Measurements from ENCODE around the gene ING1. TPM values are rescaled to one million over a fixed set of nuclear protein-coding genes. Genes with fewer than 3 reads are reported as not detected.

ING1 gene
- total and polyA plus RNA-seq, 2 donors from 2014 or later = 7.8 to 12.4 TPM

DNA sequence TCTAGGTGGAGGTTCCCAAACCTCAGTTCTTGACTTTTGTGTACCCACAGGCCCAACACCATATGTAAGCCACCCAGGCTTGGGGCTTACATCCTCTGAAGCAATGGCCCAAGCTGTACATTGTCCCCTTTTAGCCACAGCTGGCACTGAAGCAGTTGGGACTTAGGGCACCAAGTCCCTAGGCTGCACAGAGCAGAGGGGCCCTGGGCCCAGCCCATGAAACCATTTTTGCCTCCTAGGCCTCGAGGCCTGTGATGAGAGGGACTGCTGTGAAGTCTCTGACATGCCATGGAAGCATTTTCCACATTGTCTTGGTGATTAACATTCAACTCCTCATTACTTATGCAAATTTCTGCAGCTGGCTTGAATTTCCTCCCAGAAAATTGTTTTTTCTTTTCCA lies 30.2 kb downstream of the ING1 start:
- TF ChIP-seq, protein P1, sequence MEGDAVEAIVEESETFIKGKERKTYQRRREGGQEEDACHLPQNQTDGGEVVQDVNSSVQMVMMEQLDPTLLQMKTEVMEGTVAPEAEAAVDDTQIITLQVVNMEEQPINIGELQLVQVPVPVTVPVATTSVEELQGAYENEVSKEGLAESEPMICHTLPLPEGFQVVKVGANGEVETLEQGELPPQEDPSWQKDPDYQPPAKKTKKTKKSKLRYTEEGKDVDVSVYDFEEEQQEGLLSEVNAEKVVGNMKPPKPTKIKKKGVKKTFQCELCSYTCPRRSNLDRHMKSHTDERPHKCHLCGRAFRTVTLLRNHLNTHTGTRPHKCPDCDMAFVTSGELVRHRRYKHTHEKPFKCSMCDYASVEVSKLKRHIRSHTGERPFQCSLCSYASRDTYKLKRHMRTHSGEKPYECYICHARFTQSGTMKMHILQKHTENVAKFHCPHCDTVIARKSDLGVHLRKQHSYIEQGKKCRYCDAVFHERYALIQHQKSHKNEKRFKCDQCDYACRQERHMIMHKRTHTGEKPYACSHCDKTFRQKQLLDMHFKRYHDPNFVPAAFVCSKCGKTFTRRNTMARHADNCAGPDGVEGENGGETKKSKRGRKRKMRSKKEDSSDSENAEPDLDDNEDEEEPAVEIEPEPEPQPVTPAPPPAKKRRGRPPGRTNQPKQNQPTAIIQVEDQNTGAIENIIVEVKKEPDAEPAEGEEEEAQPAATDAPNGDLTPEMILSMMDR (IDR thresholded peaks at IDR 0.05; ENCODE audit: borderline replicate concordance, extremely low read depth, insufficient read depth) = no peak
- intact Hi-C loops (cut with DNase I) = no loop called here
- no peaks in the 10 kb centered on the region for H3K27me3 ChIP-seq (ENCODE audit: control insufficient read depth, insufficient read depth, low read length)
- H3K27ac ChIP-seq (ENCODE audit: low read depth in 2 of 2, low read length in 2 of 2) = no peak overlapping the region
- no peaks in the 10 kb centered on the region for H3K4me1 ChIP-seq (ENCODE audit: control insufficient read depth in 2 of 3, insufficient read depth in 2 of 3, low read depth in 1 of 3, low read length in 3 of 3)
- H3K4me3 ChIP-seq (ENCODE audit: low read length in 3 of 3) = no peak overlapping the region
- FAIRE-seq (no peak), DNase-seq (no peak)
- no peak overlapping the region for H3K9ac ChIP-seq (ENCODE audit: low read length in 3 of 3)
- H3K36me3 ChIP-seq (ENCODE audit: control insufficient read depth in 2 of 3, insufficient read depth in 3 of 3, low read length in 3 of 3) = no peaks in the 10 kb centered on the region
- H3K9me3 ChIP-seq (ENCODE audit: control insufficient read depth in 2 of 3, insufficient read depth in 1 of 3, low read length in 3 of 3) = peaks cover 0 to 3% (median 0%) of the 10 kb centered on the region in 3 donors

DNA sequence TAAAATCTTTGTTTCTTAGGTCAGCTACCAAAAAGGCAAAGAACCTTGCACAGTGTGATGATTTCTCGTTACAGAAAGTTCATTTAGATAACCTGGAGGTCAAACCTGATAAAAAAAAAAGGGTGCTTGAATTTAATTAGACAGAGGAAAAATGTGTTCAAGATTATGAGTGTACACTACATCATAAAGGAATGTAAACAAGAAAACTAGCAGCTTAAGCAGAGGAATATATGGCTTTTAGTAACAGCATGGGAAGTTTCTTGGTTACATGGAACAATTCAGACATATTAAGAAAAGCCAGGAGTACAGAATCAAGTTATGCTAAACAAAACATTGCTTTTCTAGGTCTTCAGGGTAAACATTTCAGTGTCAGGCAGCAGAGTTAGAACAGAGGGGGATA lies 32.9 kb downstream of the ING1 start:
- Histone ChIP-seq H3K27ac (ENCODE audit: low read depth in 2 of 2, low read length in 2 of 2) (no peak overlapping the region), H3K9ac (ENCODE audit: low read length in 3 of 3) (no peak overlapping the region), H3K9me3 (ENCODE audit: control insufficient read depth in 2 of 3, insufficient read depth in 1 of 3, low read length in 3 of 3) (peaks cover 0 to 3% (median 0%) of the 10 kb centered on the region in 3 donors), H3K4me3 (ENCODE audit: low read length in 3 of 3) (no peak overlapping the region), H3K4me1 (ENCODE audit: control insufficient read depth in 2 of 3, insufficient read depth in 2 of 3, low read depth in 1 of 3, low read length in 3 of 3) (no peaks in the 10 kb centered on the region), H3K27me3 (ENCODE audit: control insufficient read depth, insufficient read depth, low read length) (no peaks in the 10 kb centered on the region), H3K36me3 (ENCODE audit: control insufficient read depth in 2 of 3, insufficient read depth in 3 of 3, low read length in 3 of 3) (no peaks in the 10 kb centered on the region)
- FAIRE-seq (no peak), DNase-seq (peak in 2 of 5 donors; percentile 49 to 54)
- intact Hi-C loops (cut with DNase I) = no loop called here
- TF ChIP-seq, protein P1 (IDR thresholded peaks at IDR 0.05; ENCODE audit: borderline replicate concordance, extremely low read depth, insufficient read depth) = no peak

DNA sequence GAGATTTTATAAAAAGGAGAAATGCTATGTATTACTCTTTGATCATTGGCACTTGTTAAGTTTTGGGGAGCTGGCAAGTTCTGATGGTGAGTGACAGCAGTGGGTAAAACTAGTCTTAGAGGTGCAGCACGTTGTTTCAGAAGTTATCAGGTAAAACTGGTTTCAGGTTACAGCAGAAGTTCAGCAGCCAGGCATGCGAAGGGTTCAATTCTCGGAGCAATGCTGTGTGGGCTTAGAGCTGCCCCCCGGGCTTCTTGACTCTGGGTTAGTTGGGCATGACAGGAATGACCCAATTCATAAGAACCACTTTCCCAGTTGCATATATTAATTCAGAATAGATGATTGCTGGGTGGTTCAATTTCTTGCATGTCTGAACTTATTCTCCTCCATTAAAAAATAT lies 34.8 kb downstream of the ING1 start:
- H3K27ac ChIP-seq (ENCODE audit: low read depth in 2 of 2, low read length in 2 of 2) = no peak overlapping the region
- H3K4me3 ChIP-seq (ENCODE audit: low read length in 3 of 3) = no peak overlapping the region
- no peak overlapping the region for H3K9ac ChIP-seq (ENCODE audit: low read length in 3 of 3)
- H3K4me1 ChIP-seq (ENCODE audit: control insufficient read depth in 2 of 3, insufficient read depth in 2 of 3, low read depth in 1 of 3, low read length in 3 of 3) = no peaks in the 10 kb centered on the region
- peaks cover 0 to 3% (median 0%) of the 10 kb centered on the region in 3 donors for H3K9me3 ChIP-seq (ENCODE audit: control insufficient read depth in 2 of 3, insufficient read depth in 1 of 3, low read length in 3 of 3)
- TF ChIP-seq, protein P1 (IDR thresholded peaks at IDR 0.05; ENCODE audit: borderline replicate concordance, extremely low read depth, insufficient read depth) = no peak
- DNase-seq = peak in 4 of 5 donors; percentile 45 to 63 (median 52)
- intact Hi-C loops (cut with DNase I) = no loop called here
- no peak for FAIRE-seq
- H3K36me3 ChIP-seq (ENCODE audit: control insufficient read depth in 2 of 3, insufficient read depth in 3 of 3, low read length in 3 of 3) = no peaks in the 10 kb centered on the region
- no peaks in the 10 kb centered on the region for H3K27me3 ChIP-seq (ENCODE audit: control insufficient read depth, insufficient read depth, low read length)

DNA sequence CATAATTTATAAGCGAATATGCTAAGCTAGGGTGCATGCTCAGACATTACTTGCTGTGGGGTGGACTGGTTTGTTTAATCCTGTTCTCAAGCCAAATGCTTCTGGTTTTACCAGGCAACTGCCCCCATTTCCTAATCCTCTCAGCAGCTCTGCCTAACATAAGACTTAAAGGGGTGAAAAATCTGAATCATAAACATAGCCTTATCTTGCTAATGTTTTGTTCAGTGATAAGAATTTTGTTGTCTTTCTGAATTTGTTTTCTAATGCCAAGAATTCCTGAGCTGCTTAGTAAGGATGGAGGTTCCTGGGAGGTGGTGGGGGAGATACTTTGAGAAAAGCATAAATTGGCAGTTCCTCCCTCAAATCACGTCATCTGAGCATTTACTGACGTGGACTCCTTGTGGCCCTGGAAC lies 42.7 kb downstream of the ING1 start:
- no peak overlapping the region for H3K9ac ChIP-seq (ENCODE audit: low read length in 3 of 3)
- no peak overlapping the region for H3K4me3 ChIP-seq (ENCODE audit: low read length in 3 of 3)
- intact Hi-C loops (cut with DNase I) = no loop called here
- no peaks in the 10 kb centered on the region for H3K27me3 ChIP-seq (ENCODE audit: control insufficient read depth, insufficient read depth, low read length)
- H3K36me3 ChIP-seq (ENCODE audit: control insufficient read depth in 2 of 3, insufficient read depth in 3 of 3, low read length in 3 of 3) = no peaks in the 10 kb centered on the region
- FAIRE-seq = no peak
- TF ChIP-seq, protein P1 (IDR thresholded peaks at IDR 0.05; ENCODE audit: borderline replicate concordance, extremely low read depth, insufficient read depth) = no peak
- no peaks in the 10 kb centered on the region for H3K4me1 ChIP-seq (ENCODE audit: control insufficient read depth in 2 of 3, insufficient read depth in 2 of 3, low read depth in 1 of 3, low read length in 3 of 3)
- no peak overlapping the region for H3K27ac ChIP-seq (ENCODE audit: low read depth in 2 of 2, low read length in 2 of 2)
- no peaks in the 10 kb centered on the region for H3K9me3 ChIP-seq (ENCODE audit: control insufficient read depth in 2 of 3, insufficient read depth in 1 of 3, low read length in 3 of 3)
- DNase-seq = no peak
